HFFc6 (cell line): ENCODE measurements around the gene RBMS1. TPM values are rescaled to one million over a fixed set of nuclear protein-coding genes. Genes with fewer than 3 reads are reported as not detected.

Experiments
- DNase-seq: peaks from one replicate; pipeline ENCODE4 v3.0.0-alpha.2; 2018
- H3K27ac Mint-ChIP-seq: 2 replicates; pipeline ENCODE4 v1.8.0; 2020; ENCODE audit warnings: mild to moderate bottlenecking, mixed read lengths
- H3K27me3 Mint-ChIP-seq: 2 replicates; pipeline ENCODE4 v1.8.0; 2021; ENCODE audit warnings: mild to moderate bottlenecking, moderate library complexity, mixed read lengths; ENCODE audit not compliant: insufficient read depth
- H3K36me3 Mint-ChIP-seq: 2 replicates; pipeline ENCODE4 v1.8.0; 2021; ENCODE audit warnings: low read depth, mixed read lengths
- H3K4me1 Mint-ChIP-seq: 2 replicates; pipeline ENCODE4 v1.8.0; 2020; ENCODE audit warnings: low read depth, mixed read lengths
- H3K4me3 Mint-ChIP-seq: 2 replicates; pipeline ENCODE4 v1.8.0; 2020; ENCODE audit warnings: mild to moderate bottlenecking, moderate library complexity, mixed read lengths
- H3K9me3 Mint-ChIP-seq: 2 replicates; pipeline ENCODE4 v1.8.0; 2020; ENCODE audit warnings: mild to moderate bottlenecking, mixed read lengths
- CTCF ChIP-seq: fragments of 200-600 bp; sonication (generic); IDR thresholded peaks from 2 replicates; pipeline ENCODE4 v1.5.0; 2021; ENCODE audit warnings: antibody characterized with exemption, mild to moderate bottlenecking
- total RNA-seq, 6 experiments: library from RNA; stranded (reverse); fragmentation: NEBNext Ultra II Directional; extraction: Animal tissue kit (Norgen Biotek cat#: 25700); gene quantifications; 2 replicates in 1 of 6; 3 replicates in 5 of 6; pipeline ENCODE4 v1.2.3, GENCODE V29; 2021

RBMS1 gene
- total RNA-seq, 6 experiments from 2014 or later: 88.7 to 111 (median 96.1) TPM

GRCh38 chr2:160360089-160360757 lies 133.4 kb downstream of the RBMS1 start:
- no peaks in the 10 kb centered on the region for H3K27me3 Mint-ChIP-seq
- H3K9me3 Mint-ChIP-seq: no peaks in the 10 kb centered on the region
- H3K36me3 Mint-ChIP-seq: peaks cover 57% of the 10 kb centered on the region
- DNase-seq: no peak
- peaks cover 93% of the 10 kb centered on the region for H3K4me1 Mint-ChIP-seq
- no peak for TF ChIP-seq CTCF
- peak overlapping the region; percentile 57 for H3K27ac Mint-ChIP-seq
- no peak overlapping the region for H3K4me3 Mint-ChIP-seq

DNA sequence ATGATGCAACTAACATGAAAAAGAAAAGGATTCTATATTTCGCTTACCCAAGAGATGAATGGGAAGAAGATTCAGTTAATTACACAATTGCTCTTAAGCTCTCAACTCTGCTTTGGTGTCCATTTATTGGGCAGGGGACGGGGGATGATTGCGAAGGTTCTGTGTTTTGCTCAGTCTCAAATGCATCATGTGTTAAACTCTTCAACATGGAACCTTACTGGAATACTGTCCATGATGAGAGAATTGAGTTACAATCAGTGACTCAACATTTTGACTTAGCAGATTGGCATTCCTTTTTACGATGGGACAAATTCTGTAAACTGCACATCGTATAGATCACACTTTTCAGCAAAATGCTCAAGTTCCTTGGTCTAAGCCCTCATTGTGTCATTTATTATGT lies 135.6 kb downstream of the RBMS1 start:
- no peak for TF ChIP-seq CTCF
- peaks cover 93% of the 10 kb centered on the region for H3K4me1 Mint-ChIP-seq
- peak; percentile 71 for DNase-seq
- H3K27me3 Mint-ChIP-seq: no peaks in the 10 kb centered on the region
- peak overlapping the region; percentile 85 for H3K27ac Mint-ChIP-seq
- peaks cover 39% of the 10 kb centered on the region for H3K36me3 Mint-ChIP-seq
- H3K4me3 Mint-ChIP-seq: peak overlapping the region; percentile 38
- H3K9me3 Mint-ChIP-seq: no peaks in the 10 kb centered on the region

DNA sequence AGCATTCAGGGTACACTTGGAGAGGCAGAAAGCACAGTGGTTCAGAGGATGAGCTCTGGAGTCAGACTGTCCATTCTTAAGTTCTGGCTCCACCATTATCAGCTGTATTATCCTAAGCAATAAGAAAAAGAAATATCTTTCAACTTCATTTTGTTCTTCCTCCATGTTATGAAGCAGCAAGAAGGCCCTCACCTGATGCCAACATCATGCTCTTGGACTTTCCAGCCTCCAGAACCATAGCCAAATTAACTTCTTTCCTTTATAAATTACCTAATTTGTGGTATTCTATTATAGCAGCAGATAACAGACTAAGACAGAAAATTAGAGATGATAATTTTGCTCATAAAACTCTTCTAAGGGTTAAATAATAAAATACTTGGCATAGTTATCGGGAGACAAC lies 137.1 kb downstream of the RBMS1 start:
- H3K9me3 Mint-ChIP-seq: no peaks in the 10 kb centered on the region
- DNase-seq: no peak
- no peak overlapping the region for H3K4me3 Mint-ChIP-seq
- peak overlapping the region; percentile 52 for H3K27ac Mint-ChIP-seq
- no peaks in the 10 kb centered on the region for H3K27me3 Mint-ChIP-seq
- peaks cover 98% of the 10 kb centered on the region for H3K4me1 Mint-ChIP-seq
- TF ChIP-seq CTCF: no peak
- peaks cover 33% of the 10 kb centered on the region for H3K36me3 Mint-ChIP-seq

DNA sequence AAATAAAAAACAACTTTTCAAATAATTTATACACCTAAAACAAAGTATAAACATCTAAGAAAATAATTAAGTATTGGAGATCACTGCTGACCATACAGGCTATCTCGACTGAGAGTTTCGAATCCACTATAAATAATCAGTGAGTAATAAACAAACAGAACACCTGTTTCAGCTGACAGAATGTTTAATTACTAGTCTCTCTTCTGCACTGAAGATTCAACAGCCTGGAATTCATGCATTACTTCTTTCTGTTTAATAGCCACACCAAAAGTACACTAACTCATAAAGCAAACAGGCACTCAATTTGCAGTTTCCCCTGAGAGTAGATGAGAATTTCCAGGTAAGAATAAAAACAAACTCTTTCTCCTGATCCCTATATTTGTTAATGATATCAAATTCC lies 138.5 kb downstream of the RBMS1 start:
- peak overlapping the region; percentile 58 for H3K27ac Mint-ChIP-seq
- peaks cover 97% of the 10 kb centered on the region for H3K4me1 Mint-ChIP-seq
- no peak for DNase-seq
- no peaks in the 10 kb centered on the region for H3K27me3 Mint-ChIP-seq
- H3K4me3 Mint-ChIP-seq: no peak overlapping the region
- no peak for TF ChIP-seq CTCF
- peaks cover 31% of the 10 kb centered on the region for H3K36me3 Mint-ChIP-seq
- no peaks in the 10 kb centered on the region for H3K9me3 Mint-ChIP-seq

DNA sequence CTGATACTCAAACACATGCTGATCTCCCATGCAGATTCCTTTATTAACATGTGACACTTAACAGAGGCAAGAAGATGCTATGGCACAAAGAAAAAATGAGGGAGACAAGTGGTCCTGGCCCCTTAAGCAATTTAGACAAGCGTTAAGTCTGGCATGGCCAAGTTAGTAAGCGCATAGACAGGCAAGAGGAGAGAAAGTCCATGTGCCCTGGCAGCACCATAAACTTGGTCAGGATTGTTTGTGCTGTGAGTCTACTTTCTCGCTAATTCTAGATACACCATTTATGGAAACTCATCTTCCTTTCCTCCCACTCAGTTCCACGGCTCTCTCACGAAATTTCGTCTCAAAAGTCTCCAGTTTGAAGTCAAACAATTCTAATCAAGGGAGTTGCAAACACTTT lies 138.9 kb downstream of the RBMS1 start:
- peaks cover 35% of the 10 kb centered on the region for H3K36me3 Mint-ChIP-seq
- peaks cover 97% of the 10 kb centered on the region for H3K4me1 Mint-ChIP-seq
- no peak for TF ChIP-seq CTCF
- no peak for DNase-seq
- H3K27me3 Mint-ChIP-seq: peaks cover 2% of the 10 kb centered on the region
- no peak overlapping the region for H3K4me3 Mint-ChIP-seq
- peak overlapping the region; percentile 21; the same call in 1 of the 2 replicates for H3K27ac Mint-ChIP-seq
- no peaks in the 10 kb centered on the region for H3K9me3 Mint-ChIP-seq
